VCaP (cell line): Measurements from ENCODE around the gene ARID2.
A peak's percentile ranks its signal among the peaks of the same experiment; 100 is the strongest.

Source experiments
- H3K27ac ChIP-seq: fragments of 450-650 bp; 2 replicates; pipeline ENCODE4 v1.5.1; 2017
- CTCF ChIP-seq: fragments of 450-650 bp; conservative IDR thresholded peaks from 2 replicates; pipeline ENCODE4 v1.5.1; 2017; ENCODE audit warnings: mild to moderate bottlenecking, moderate library complexity

ARID2 gene

GRCh38 chr12:45728630-45729232 lies 775 bp upstream of the ARID2 start:
- TF ChIP-seq CTCF: peak; percentile 98
- H3K27ac ChIP-seq: peak overlapping the region; percentile 100

GRCh38 chr12:45730084-45730347 lies 510 bp downstream of the ARID2 start:
- no peak for TF ChIP-seq CTCF
- peak overlapping the region; percentile 100 for H3K27ac ChIP-seq

GRCh38 chr12:45730348-45731189 lies 1.1 kb downstream of the ARID2 start:
- H3K27ac ChIP-seq: peak overlapping the region; percentile 100
- no peak for TF ChIP-seq CTCF

- H3K27ac ChIP-seq: peak overlapping the region; percentile 100
- TF ChIP-seq CTCF: no peak
Measured at GRCh38 chr12:45731190-45731775, 1.8 kb downstream of the ARID2 start.

- peak overlapping the region; percentile 100 for H3K27ac ChIP-seq
- no peak for TF ChIP-seq CTCF
Measured at GRCh38 chr12:45732250-45732649, 2.7 kb downstream of the ARID2 start.

- H3K27ac ChIP-seq: peak overlapping the region; percentile 100
- TF ChIP-seq CTCF: no peak
Measured at GRCh38 chr12:45732936-45733335, 3.4 kb downstream of the ARID2 start.

- TF ChIP-seq CTCF: no peak
- H3K27ac ChIP-seq: no peak overlapping the region
Measured at GRCh38 chr12:45737638-45738037, 8.1 kb downstream of the ARID2 start.
